Kidney (tissue), 14 donors: ENCODE data around the gene MPEG1. TPM values are rescaled to one million over a fixed set of nuclear protein-coding genes. Genes with fewer than 3 reads are reported as not detected.

Experiments used
- DNase-seq, 5 donors: peaks; one replicate each; pipeline ENCODE4 v3.0.0-alpha.2; 2013 to 2020
- FAIRE-seq: peaks from 2 replicates; lab custom pipeline; 2012; peaks lifted over from hg19 to GRCh38; lab: Jason Lieb, UNC
- H3K27ac ChIP-seq, 2 donors: one replicate each; pipeline ENCODE4 v1.7.0; 2013; ENCODE audit warnings: low read depth in 2 of 2, low read length in 2 of 2, inconsistent platforms in 1 of 2
- H3K27me3 ChIP-seq: one replicate; pipeline ENCODE4 v1.7.1; 2013; ENCODE audit warnings: low read length, inconsistent platforms; ENCODE audit not compliant: control insufficient read depth, insufficient read depth
- H3K36me3 ChIP-seq, 3 donors: one replicate each; pipeline versions ENCODE4 v1.7.0 to v1.7.1; 2013; ENCODE audit warnings: low read length in 3 of 3, control low read depth in 1 of 3, inconsistent platforms in 1 of 3; ENCODE audit not compliant: insufficient read depth in 3 of 3, control insufficient read depth in 2 of 3
- H3K4me1 ChIP-seq, 3 donors: one replicate each; pipeline versions ENCODE4 v1.7.0 to v1.7.1; 2013; ENCODE audit warnings: low read length in 3 of 3, inconsistent platforms in 1 of 3, low read depth in 1 of 3; ENCODE audit not compliant: control insufficient read depth in 2 of 3, insufficient read depth in 2 of 3
- H3K4me3 ChIP-seq, 3 donors: one replicate each; pipeline versions ENCODE4 v1.7.0 to v1.8.1; 2013; ENCODE audit warnings: low read length in 3 of 3, control low read depth in 1 of 3, inconsistent platforms in 1 of 3
- H3K9ac ChIP-seq, 3 donors: one replicate each; pipeline versions ENCODE4 v1.7.0 to v1.7.1; 2013; ENCODE audit warnings: low read length in 3 of 3, control low read depth in 1 of 3, inconsistent platforms in 1 of 3
- H3K9me3 ChIP-seq, 3 donors: one replicate each; pipeline versions ENCODE4 v1.7.0 to v1.7.1; 2013; ENCODE audit warnings: low read length in 3 of 3, control low read depth in 1 of 3, inconsistent platforms in 1 of 3; ENCODE audit not compliant: control insufficient read depth in 2 of 3, insufficient read depth in 1 of 3
- CTCF ChIP-seq: IDR thresholded peaks from 3 replicates; pipeline ENCODE4 v1.5.1; 2012; ENCODE audit warnings: mild to moderate bottlenecking, moderate library complexity, borderline replicate concordance; ENCODE audit not compliant: insufficient read depth; ENCODE audit errors: extremely low read depth
- intact Hi-C: fragments of 100-400 bp; cut with DNase I; formaldehyde crosslinking; loops from one replicate; pipeline ENCODE4 v1.11.1; 2022
- polyA plus RNA-seq: library from polyadenylated mRNA; stranded (reverse); fragments of 350-450 nt; fragmentation: Illumina TruSeq; extraction: RNeasy Lipid Tissue Mini Kit (QIAGEN cat#74804); gene quantifications from one replicate; pipeline ENCODE4 v1.2.3, GENCODE V29; 2014; ENCODE audit warnings: low read depth, low replicate concordance; ENCODE audit not compliant: insufficient read depth
- total RNA-seq: library from RNA; stranded (reverse); fragmentation: NEBNext Ultra II Directional; extraction: Animal tissue kit (Norgen Biotek cat#: 25700); gene quantifications from one replicate; pipeline ENCODE4 v1.2.1, GENCODE V29; 2021
- donor health status: control.
- donor health status: control.
- donor health status: control.
- donor health status: control.
- donor health status: control.
- donor health status: DM: yes; HTN: yes; CAD: no.
- donor health status: Normal renal cell carcinoma (clear cell type).

MPEG1 gene
- total and polyA plus RNA-seq, 2 donors from 2014 or later: 2.6 to 33.1 TPM

- TF ChIP-seq CTCF: no peak
- no peak overlapping the region for H3K27ac ChIP-seq
- H3K9me3 ChIP-seq: no peaks in the 10 kb centered on the region
- DNase-seq (no peak), FAIRE-seq (no peak)
- H3K36me3 ChIP-seq: no peaks in the 10 kb centered on the region
- no peak overlapping the region for H3K4me3 ChIP-seq
- intact Hi-C loops: no loop called here
- H3K27me3 ChIP-seq: no peaks in the 10 kb centered on the region
- no peak overlapping the region for H3K9ac ChIP-seq
- H3K4me1 ChIP-seq: no peaks in the 10 kb centered on the region
Observed at GRCh38 chr11:59218319-59218718, 5.6 kb upstream of the MPEG1 start.

- intact Hi-C loops: no loop called here
- no peak for FAIRE-seq
- H3K4me1 ChIP-seq: no peaks in the 10 kb centered on the region
- no peak overlapping the region for H3K9ac ChIP-seq
- H3K27ac ChIP-seq: peak overlapping the region in 1 of 2 donors; percentile 45
- no peak for TF ChIP-seq CTCF
- no peaks in the 10 kb centered on the region for H3K27me3 ChIP-seq
- no peak overlapping the region for H3K4me3 ChIP-seq
- H3K9me3 ChIP-seq: no peaks in the 10 kb centered on the region
- peak in 2 of 5 donors; percentile 36 to 73 for DNase-seq
- H3K36me3 ChIP-seq: no peaks in the 10 kb centered on the region
Observed at GRCh38 chr11:59216641-59217564, 4.2 kb upstream of the MPEG1 start.

- Histone ChIP-seq H3K4me1 (no peaks in the 10 kb centered on the region), H3K4me3 (no peak overlapping the region), H3K9ac (no peak overlapping the region), H3K27ac (no peak overlapping the region), H3K27me3 (no peaks in the 10 kb centered on the region), H3K36me3 (no peaks in the 10 kb centered on the region), H3K9me3 (no peaks in the 10 kb centered on the region)
- no peak for TF ChIP-seq CTCF
- DNase-seq (no peak), FAIRE-seq (no peak)
- intact Hi-C loops: no loop called here
Observed at GRCh38 chr11:59214141-59214893, 1.6 kb upstream of the MPEG1 start.
